ENCODE results near the gene TCF4. TPM values are rescaled to one million over a fixed set of nuclear protein-coding genes. Genes with fewer than 3 reads are reported as not detected.

TCF4 gene
- total and polyA plus RNA-seq, 2 donors = 12.7 to 36.6 TPM

GRCh38 chr18:55202232-55202917 is 385.6 kb downstream of the TCF4 start:
- Histone ChIP-seq H3K9me3 (ENCODE audit: control insufficient read depth in 2 of 2, insufficient read depth in 1 of 2, low read length in 1 of 2) (no peaks in the 10 kb centered on the region), H3K4me1 (ENCODE audit: control insufficient read depth in 2 of 2, insufficient read depth in 2 of 2, low read length in 2 of 2) (no peaks in the 10 kb centered on the region), H3K4me3 (ENCODE audit: low read length in 2 of 2) (no peak overlapping the region), H3K27me3 (ENCODE audit: control insufficient read depth in 2 of 2, insufficient read depth in 1 of 2, low read length in 1 of 2) (no peaks in the 10 kb centered on the region), H3K27ac (ENCODE audit: low read depth in 1 of 2, low read length in 1 of 2) (no peak overlapping the region), H3K36me3 (ENCODE audit: control insufficient read depth in 2 of 2, insufficient read depth in 2 of 2, low read length in 1 of 2) (no peaks in the 10 kb centered on the region)
- no peak for DNase-seq (ENCODE audit: low read depth in 6 of 9, low spot score in 9 of 9)
- WGBS = 94% methylated on average over 2 of the region's 2 CpGs

DNA sequence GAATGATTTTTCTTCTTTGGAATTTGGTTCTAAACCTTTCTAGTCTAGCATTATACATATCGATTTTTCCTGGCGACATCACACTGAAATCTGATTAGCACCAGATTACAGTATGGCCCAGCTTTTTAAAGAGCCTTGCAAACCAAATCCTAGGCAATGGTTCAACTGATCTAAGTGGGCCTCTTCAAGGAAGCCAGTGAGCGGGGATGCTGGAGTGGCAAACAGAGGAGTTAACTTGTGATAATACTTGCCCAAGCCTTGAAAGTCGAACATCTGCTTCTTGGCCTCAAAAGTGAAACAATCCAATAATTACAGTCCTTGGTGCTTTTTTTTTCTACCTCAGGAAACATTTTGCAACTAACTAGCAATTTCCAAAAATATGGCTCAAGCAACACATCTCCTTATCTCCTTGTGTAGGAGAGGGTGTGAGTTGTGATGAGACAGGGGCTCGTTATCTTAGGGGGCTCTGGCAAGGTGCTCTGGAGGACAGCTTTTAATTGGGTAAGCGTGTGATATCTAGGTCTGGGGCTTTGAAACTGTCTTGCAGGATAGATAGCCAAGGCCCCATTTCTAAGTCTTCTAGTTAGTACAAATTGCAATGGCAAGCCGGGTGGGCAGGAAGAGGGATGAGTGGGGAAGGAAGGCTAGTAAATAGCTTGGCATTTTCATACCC is 388.6 kb downstream of the TCF4 start:
- no peak for DNase-seq (ENCODE audit: low read depth in 6 of 9, low spot score in 9 of 9)
- H3K4me1 ChIP-seq (ENCODE audit: control insufficient read depth in 2 of 2, insufficient read depth in 2 of 2, low read length in 2 of 2) = no peaks in the 10 kb centered on the region
- H3K36me3 ChIP-seq (ENCODE audit: control insufficient read depth in 2 of 2, insufficient read depth in 2 of 2, low read length in 1 of 2) = no peaks in the 10 kb centered on the region
- H3K27me3 ChIP-seq (ENCODE audit: control insufficient read depth in 2 of 2, insufficient read depth in 1 of 2, low read length in 1 of 2) = no peaks in the 10 kb centered on the region
- 90% methylated on average over 7 of the region's 7 CpGs for WGBS
- H3K27ac ChIP-seq (ENCODE audit: low read depth in 1 of 2, low read length in 1 of 2) = no peak overlapping the region
- H3K9me3 ChIP-seq (ENCODE audit: control insufficient read depth in 2 of 2, insufficient read depth in 1 of 2, low read length in 1 of 2) = no peaks in the 10 kb centered on the region
- H3K4me3 ChIP-seq (ENCODE audit: low read length in 2 of 2) = no peak overlapping the region

- Histone ChIP-seq H3K4me1 (ENCODE audit: control insufficient read depth in 2 of 2, insufficient read depth in 2 of 2, low read length in 2 of 2) (no peaks in the 10 kb centered on the region), H3K27me3 (ENCODE audit: control insufficient read depth in 2 of 2, insufficient read depth in 1 of 2, low read length in 1 of 2) (no peaks in the 10 kb centered on the region), H3K9me3 (ENCODE audit: control insufficient read depth in 2 of 2, insufficient read depth in 1 of 2, low read length in 1 of 2) (no peaks in the 10 kb centered on the region), H3K36me3 (ENCODE audit: control insufficient read depth in 2 of 2, insufficient read depth in 2 of 2, low read length in 1 of 2) (no peaks in the 10 kb centered on the region), H3K4me3 (ENCODE audit: low read length in 2 of 2) (no peak overlapping the region), H3K27ac (ENCODE audit: low read depth in 1 of 2, low read length in 1 of 2) (no peak overlapping the region)
- DNase-seq (ENCODE audit: low read depth in 6 of 9, low spot score in 9 of 9) = no peak
Measured at GRCh38 chr18:55195863-55196262, 392.1 kb downstream of the TCF4 start.

GRCh38 chr18:55189972-55190371 is 398.0 kb downstream of the TCF4 start:
- WGBS = 89% methylated on average over 3 of the region's 3 CpGs
- Histone ChIP-seq H3K4me1 (ENCODE audit: control insufficient read depth in 2 of 2, insufficient read depth in 2 of 2, low read length in 2 of 2) (no peaks in the 10 kb centered on the region), H3K4me3 (ENCODE audit: low read length in 2 of 2) (no peak overlapping the region), H3K27ac (ENCODE audit: low read depth in 1 of 2, low read length in 1 of 2) (no peak overlapping the region), H3K36me3 (ENCODE audit: control insufficient read depth in 2 of 2, insufficient read depth in 2 of 2, low read length in 1 of 2) (no peaks in the 10 kb centered on the region), H3K27me3 (ENCODE audit: control insufficient read depth in 2 of 2, insufficient read depth in 1 of 2, low read length in 1 of 2) (no peaks in the 10 kb centered on the region), H3K9me3 (ENCODE audit: control insufficient read depth in 2 of 2, insufficient read depth in 1 of 2, low read length in 1 of 2) (no peaks in the 10 kb centered on the region)
- no peak for DNase-seq (ENCODE audit: low read depth in 6 of 9, low spot score in 9 of 9)

DNA sequence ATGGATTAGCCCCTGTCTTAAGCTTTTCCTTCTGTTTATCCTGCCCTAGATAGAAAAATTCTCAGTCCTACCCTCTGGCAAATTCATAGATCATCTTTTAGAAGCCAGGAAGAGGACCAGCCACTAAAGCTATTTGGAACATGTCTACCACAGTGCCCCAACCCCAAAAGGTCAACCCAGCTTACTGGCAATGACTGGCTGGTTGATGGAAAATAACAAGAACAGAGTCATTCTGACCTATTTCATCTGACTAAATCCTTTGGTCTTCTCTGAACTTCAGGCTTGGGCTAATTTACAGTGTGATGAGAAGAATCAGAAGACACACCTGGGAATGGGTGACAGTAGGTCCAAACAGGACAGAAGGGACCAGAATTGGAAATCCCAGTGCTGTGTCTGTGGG is 401.4 kb downstream of the TCF4 start:
- no peaks in the 10 kb centered on the region for H3K9me3 ChIP-seq (ENCODE audit: control insufficient read depth in 2 of 2, insufficient read depth in 1 of 2, low read length in 1 of 2)

DNA sequence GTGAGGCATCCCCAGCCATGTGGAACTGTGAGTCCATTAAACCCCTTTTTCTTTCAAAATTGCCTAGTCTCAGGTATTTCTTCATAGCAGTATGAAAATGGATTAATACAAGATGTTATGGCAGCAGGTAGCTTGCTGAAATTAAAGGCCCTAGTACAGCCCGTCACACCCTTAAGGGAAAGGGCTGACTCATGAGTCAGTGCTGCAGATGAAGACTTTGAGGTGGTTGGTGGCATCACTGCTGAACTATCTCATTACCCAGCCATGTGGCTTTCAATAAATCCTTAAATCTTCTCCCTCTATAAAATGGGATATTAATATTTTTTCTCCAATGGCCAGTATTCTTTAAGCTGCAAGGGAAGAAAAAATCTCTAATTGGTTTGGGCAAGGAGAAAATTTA is 402.6 kb downstream of the TCF4 start:
- Histone ChIP-seq H3K4me1 (ENCODE audit: control insufficient read depth in 2 of 2, insufficient read depth in 2 of 2, low read length in 2 of 2) (no peaks in the 10 kb centered on the region), H3K27me3 (ENCODE audit: control insufficient read depth in 2 of 2, insufficient read depth in 1 of 2, low read length in 1 of 2) (no peaks in the 10 kb centered on the region), H3K27ac (ENCODE audit: low read depth in 1 of 2, low read length in 1 of 2) (no peak overlapping the region), H3K36me3 (ENCODE audit: control insufficient read depth in 2 of 2, insufficient read depth in 2 of 2, low read length in 1 of 2) (no peaks in the 10 kb centered on the region), H3K4me3 (ENCODE audit: low read length in 2 of 2) (no peak overlapping the region), H3K9me3 (ENCODE audit: control insufficient read depth in 2 of 2, insufficient read depth in 1 of 2, low read length in 1 of 2) (no peaks in the 10 kb centered on the region)
- WGBS = 95% methylated on average over 1 of the region's 1 CpG
- no peak for DNase-seq (ENCODE audit: low read depth in 6 of 9, low spot score in 9 of 9)

More for the DNA sequence above, 401.4 kb downstream of the TCF4 start:
- H3K4me1 ChIP-seq (ENCODE audit: control insufficient read depth in 2 of 2, insufficient read depth in 2 of 2, low read length in 2 of 2) = no peaks in the 10 kb centered on the region
- H3K27me3 ChIP-seq (ENCODE audit: control insufficient read depth in 2 of 2, insufficient read depth in 1 of 2, low read length in 1 of 2) = no peaks in the 10 kb centered on the region
- no peak for DNase-seq (ENCODE audit: low read depth in 6 of 9, low spot score in 9 of 9)
- no peak overlapping the region for H3K27ac ChIP-seq (ENCODE audit: low read depth in 1 of 2, low read length in 1 of 2)
- H3K4me3 ChIP-seq (ENCODE audit: low read length in 2 of 2) = no peak overlapping the region
- no peaks in the 10 kb centered on the region for H3K36me3 ChIP-seq (ENCODE audit: control insufficient read depth in 2 of 2, insufficient read depth in 2 of 2, low read length in 1 of 2)

DNA sequence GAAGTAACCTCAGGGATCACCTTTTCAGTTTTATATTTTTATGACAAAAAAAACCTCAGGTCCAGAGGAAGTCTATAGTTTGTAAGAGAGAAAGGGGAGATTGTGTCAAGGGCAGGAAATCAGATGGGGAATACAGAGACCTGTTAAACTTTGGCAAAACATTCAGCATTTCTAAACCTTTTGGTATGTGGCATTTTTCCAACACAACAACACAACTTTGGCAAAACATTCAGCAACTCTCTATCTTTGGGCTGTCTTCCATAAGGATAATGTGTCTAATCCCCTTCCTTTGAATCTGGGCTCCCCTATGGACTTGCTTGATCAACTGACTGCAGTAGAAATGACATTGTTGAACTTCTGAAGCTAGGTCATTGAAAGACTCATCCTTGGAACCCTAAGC is 408.2 kb downstream of the TCF4 start:
- Histone ChIP-seq H3K9me3 (ENCODE audit: control insufficient read depth in 2 of 2, insufficient read depth in 1 of 2, low read length in 1 of 2) (no peaks in the 10 kb centered on the region), H3K4me1 (ENCODE audit: control insufficient read depth in 2 of 2, insufficient read depth in 2 of 2, low read length in 2 of 2) (no peaks in the 10 kb centered on the region), H3K36me3 (ENCODE audit: control insufficient read depth in 2 of 2, insufficient read depth in 2 of 2, low read length in 1 of 2) (no peaks in the 10 kb centered on the region), H3K27ac (ENCODE audit: low read depth in 1 of 2, low read length in 1 of 2) (no peak overlapping the region), H3K4me3 (ENCODE audit: low read length in 2 of 2) (no peak overlapping the region), H3K27me3 (ENCODE audit: control insufficient read depth in 2 of 2, insufficient read depth in 1 of 2, low read length in 1 of 2) (no peaks in the 10 kb centered on the region)
- no peak for DNase-seq (ENCODE audit: low read depth in 6 of 9, low spot score in 9 of 9)

- no peak overlapping the region for H3K4me3 ChIP-seq (ENCODE audit: low read length in 2 of 2)
- H3K9me3 ChIP-seq (ENCODE audit: control insufficient read depth in 2 of 2, insufficient read depth in 1 of 2, low read length in 1 of 2) = no peaks in the 10 kb centered on the region
- no peaks in the 10 kb centered on the region for H3K4me1 ChIP-seq (ENCODE audit: control insufficient read depth in 2 of 2, insufficient read depth in 2 of 2, low read length in 2 of 2)
- H3K27ac ChIP-seq (ENCODE audit: low read depth in 1 of 2, low read length in 1 of 2) = no peak overlapping the region
- WGBS = 97% methylated on average over 5 of the region's 5 CpGs
- H3K27me3 ChIP-seq (ENCODE audit: control insufficient read depth in 2 of 2, insufficient read depth in 1 of 2, low read length in 1 of 2) = no peaks in the 10 kb centered on the region
- DNase-seq (ENCODE audit: low read depth in 6 of 9, low spot score in 9 of 9) = no peak
- no peaks in the 10 kb centered on the region for H3K36me3 ChIP-seq (ENCODE audit: control insufficient read depth in 2 of 2, insufficient read depth in 2 of 2, low read length in 1 of 2)
Measured at GRCh38 chr18:55179425-55179824, 408.6 kb downstream of the TCF4 start.

- no peak for DNase-seq (ENCODE audit: low read depth in 6 of 9, low spot score in 9 of 9)
- Histone ChIP-seq H3K4me1 (ENCODE audit: control insufficient read depth in 2 of 2, insufficient read depth in 2 of 2, low read length in 2 of 2) (no peaks in the 10 kb centered on the region), H3K27me3 (ENCODE audit: control insufficient read depth in 2 of 2, insufficient read depth in 1 of 2, low read length in 1 of 2) (no peaks in the 10 kb centered on the region), H3K4me3 (ENCODE audit: low read length in 2 of 2) (no peak overlapping the region), H3K9me3 (ENCODE audit: control insufficient read depth in 2 of 2, insufficient read depth in 1 of 2, low read length in 1 of 2) (no peaks in the 10 kb centered on the region), H3K27ac (ENCODE audit: low read depth in 1 of 2, low read length in 1 of 2) (no peak overlapping the region), H3K36me3 (ENCODE audit: control insufficient read depth in 2 of 2, insufficient read depth in 2 of 2, low read length in 1 of 2) (no peaks in the 10 kb centered on the region)
- WGBS = 95% methylated on average over 2 of the region's 2 CpGs
Measured at GRCh38 chr18:55173291-55173690, 414.7 kb downstream of the TCF4 start.

Data from thymus (tissue), 11 donors.